22Rv1 (cell line): Measurements from ENCODE around the gene CEP70.
"Not testable (repeated sequence)": the region's sequence is repeated elsewhere in the genome, so short reads cannot be mapped to it uniquely, and the experiment has no call there.

ENCODE experiments used
- CTCF ChIP-seq: fragments of 450-650 bp; IDR thresholded peaks from 2 replicates; pipeline ENCODE4 v1.5.1; 2017; ENCODE audit warnings: mild to moderate bottlenecking
- ZFX ChIP-seq: fragments of 450-650 bp; IDR thresholded peaks from 2 replicates; pipeline ENCODE4 v1.6.1; 2017; ENCODE audit warnings: antibody characterized with exemption, borderline replicate concordance

- not testable (repeated sequence) for TF ChIP-seq CTCF, ZFX
These were observed 98.4 kb downstream of the CEP70 start for GRCh38 chr3:138495638-138496037.
